PC-9 (cell line): Measurements from ENCODE around the gene AVEN. TPM values are rescaled to one million over a fixed set of nuclear protein-coding genes. Genes with fewer than 3 reads are reported as not detected.

Source experiments
- BruUV-seq: library from RNA; stranded (reverse); fragments of 400-500 nt; replicated peaks from 2 replicates; lab custom pipeline; 2021; lab: Mats Ljungman, UMichigan
- CTCF ChIA-PET: fragments of 300-600 bp; sonication (Branson Sonifier 250); formaldehyde crosslinking; loops from one replicate; lab custom pipeline; 2022; ENCODE audit warnings: antibody characterized with exemption; lab: Charles Lee
- POLR2A ChIA-PET: fragments of 300-600 bp; sonication (Branson Sonifier 250); formaldehyde crosslinking; loops from one replicate; lab custom pipeline; 2022; ENCODE audit warnings: antibody characterized with exemption; ENCODE audit not compliant: unreplicated experiment; lab: Charles Lee
- DNase-seq, 2 experiments: peaks; one replicate each; pipeline versions ENCODE4 v3.0.0 to v3.0.0-alpha.2; 2015 to 2022; ENCODE audit warnings: mixed read lengths in 1 of 2
- H2AFZ ChIP-seq: fragments of 200-600 bp; sonication (generic); 2 replicates; pipeline ENCODE4 v1.8.1; 2017; ENCODE audit warnings: antibody characterized with exemption
- H3F3A ChIP-seq: fragments of 200-600 bp; sonication (generic); 2 replicates; pipeline ENCODE4 v1.8.1; 2017; ENCODE audit warnings: antibody characterized with exemption, mild to moderate bottlenecking, low read depth; ENCODE audit not compliant: insufficient read depth
- H3K27ac ChIP-seq: fragments of 200-600 bp; sonication (generic); 2 replicates; pipeline ENCODE4 v1.6.1; 2016; ENCODE audit warnings: mixed run types
- H3K27me3 ChIP-seq: fragments of 200-600 bp; sonication (generic); 2 replicates; pipeline ENCODE4 v1.6.1; 2016; ENCODE audit warnings: low read depth, mixed run types; ENCODE audit not compliant: insufficient read depth
- H3K36me3 ChIP-seq: fragments of 200-600 bp; sonication (generic); 2 replicates; pipeline ENCODE4 v1.6.1; 2016; ENCODE audit warnings: low read depth, mixed run types
- H3K4me1 ChIP-seq: fragments of 200-600 bp; sonication (generic); replicated peaks from 2 replicates; pipeline ENCODE4 v1.6.1; 2016; ENCODE audit warnings: mixed run types; ENCODE audit not compliant: insufficient read depth
- H3K4me2 ChIP-seq: fragments of 200-600 bp; sonication (generic); 2 replicates; pipeline ENCODE4 v1.6.1; 2017; ENCODE audit warnings: mixed run types
- H3K4me3 ChIP-seq: fragments of 200-600 bp; sonication (generic); 2 replicates; pipeline ENCODE4 v1.6.1; 2016; ENCODE audit warnings: mixed run types
- H3K79me2 ChIP-seq: fragments of 200-600 bp; sonication (generic); 2 replicates; pipeline ENCODE4 v1.6.1; 2017; ENCODE audit warnings: low read depth, mixed run types
- H3K9me2 ChIP-seq: fragments of 200-600 bp; sonication (generic); 2 replicates; pipeline ENCODE4 v1.8.1; 2017; ENCODE audit warnings: mild to moderate bottlenecking; ENCODE audit not compliant: insufficient read depth
- H3K9me3 ChIP-seq: fragments of 200-600 bp; sonication (generic); 2 replicates; pipeline ENCODE4 v1.8.1; 2016; ENCODE audit warnings: low read depth; ENCODE audit not compliant: insufficient read depth
- H4K20me1 ChIP-seq: fragments of 200-600 bp; sonication (generic); 2 replicates; pipeline ENCODE4 v1.8.1; 2017; ENCODE audit not compliant: insufficient read depth
- CTCF ChIP-seq: fragments of 200-600 bp; sonication (generic); conservative IDR thresholded peaks from 2 replicates; pipeline ENCODE4 v1.6.1; 2017; ENCODE audit warnings: mixed run types, antibody characterized with exemption, mild to moderate bottlenecking, moderate library complexity
- EZH2 ChIP-seq: fragments of 200-600 bp; sonication (generic); IDR thresholded peaks from 2 replicates; pipeline ENCODE4 v1.8.0; 2017; ENCODE audit warnings: antibody characterized with exemption, low read depth
- intact Hi-C: fragments of 100-400 bp; cut with micrococcal nuclease; formaldehyde crosslinking; loops from one replicate; pipeline ENCODE4 v1.10.0; 2022; ENCODE audit not compliant: unreplicated experiment
- total RNA-seq: library from RNA; stranded (reverse); gene quantifications from 2 replicates; pipeline ENCODE4 v1.2.3, GENCODE V29; 2021

Gene AVEN
- total RNA-seq, 1 experiment from 2014 or later = 8.7 TPM

GRCh38 chr15:33888176-33888575 lies 150.8 kb downstream of the AVEN start:
- POLR2A ChIA-PET = no interaction called here
- Histone ChIP-seq H3K9me3 (no peaks in the 10 kb centered on the region; the same call in 1 of the 2 replicates), H3K27me3 (no peaks in the 10 kb centered on the region)

DNA sequence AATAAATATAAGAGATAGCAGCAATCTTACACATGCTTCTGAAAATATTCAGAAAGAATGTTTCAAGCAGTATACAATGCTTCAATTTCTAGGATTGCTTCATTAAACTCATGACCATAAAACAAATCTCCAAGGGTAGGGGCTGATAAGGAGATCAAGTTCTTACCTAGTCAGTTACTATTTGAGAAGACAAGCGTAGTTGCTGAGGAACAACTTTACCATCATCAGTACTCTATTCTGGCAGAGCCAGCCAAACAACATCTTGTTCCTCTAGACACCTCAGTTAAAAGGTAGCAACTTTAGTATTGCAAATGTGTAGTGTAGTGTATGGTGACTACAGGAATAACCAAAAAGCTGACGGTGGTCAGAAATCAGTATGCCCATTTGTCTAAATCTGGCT lies 156.1 kb downstream of the AVEN start:
- Histone ChIP-seq H3K4me3 (no peak overlapping the region), H3K27me3 (no peaks in the 10 kb centered on the region), H3K36me3 (no peaks in the 10 kb centered on the region), H3K9me2 (no peaks in the 10 kb centered on the region), H3K4me1 (no peaks in the 10 kb centered on the region), H4K20me1 (no peaks in the 10 kb centered on the region), H2AFZ (no peak overlapping the region), H3K27ac (no peak overlapping the region), H3K79me2 (no peaks in the 10 kb centered on the region), H3F3A (no peaks in the 10 kb centered on the region), H3K9me3 (no peaks in the 10 kb centered on the region; the same call in 1 of the 2 replicates), H3K4me2 (no peak overlapping the region)
- no TSS peak for BruUV-seq
- DNase-seq = no peak
- CTCF ChIA-PET = no interaction called here
- TF ChIP-seq CTCF = no peak
- TF ChIP-seq EZH2 = no peak
- intact Hi-C loops = no loop called here
- POLR2A ChIA-PET = no interaction called here

More at GRCh38 chr15:33888176-33888575, 150.8 kb downstream of the AVEN start:
- no peak for TF ChIP-seq EZH2
- no peak for TF ChIP-seq CTCF
- BruUV-seq = no TSS peak
- Histone ChIP-seq H3K4me3 (no peak overlapping the region), H2AFZ (no peak overlapping the region), H3K9me2 (no peaks in the 10 kb centered on the region), H3K36me3 (no peaks in the 10 kb centered on the region), H3K79me2 (no peaks in the 10 kb centered on the region), H3K4me2 (no peak overlapping the region), H4K20me1 (no peaks in the 10 kb centered on the region), H3K4me1 (no peaks in the 10 kb centered on the region), H3F3A (no peaks in the 10 kb centered on the region), H3K27ac (no peak overlapping the region)
- DNase-seq = no peak
- CTCF ChIA-PET = interaction anchor here (0.6 to 1.3 kb wide), 2 partner anchors 43 to 935 kb away, joined by 3 read pairs; no protein-coding TSS in a partner anchor
- intact Hi-C loops = no loop called here

DNA sequence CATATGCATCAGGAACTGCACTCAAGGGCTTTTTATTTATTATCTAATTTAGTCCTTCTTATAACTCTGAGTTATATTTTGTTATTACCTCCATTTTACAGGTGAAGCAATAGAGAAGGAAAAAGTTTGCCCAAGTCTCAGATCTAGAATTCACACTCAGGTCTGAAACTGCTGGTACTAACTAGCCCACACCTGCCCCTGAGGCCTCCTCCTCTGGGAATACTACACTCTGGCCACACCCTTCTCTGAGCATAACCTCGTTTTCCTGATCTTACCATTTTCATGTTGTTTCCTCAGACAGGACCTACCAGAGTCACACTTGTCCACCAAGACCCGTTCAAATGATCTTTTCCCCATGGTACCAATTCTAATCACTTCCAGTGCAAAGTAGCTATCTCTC lies 164.8 kb downstream of the AVEN start:
- ChIA-PET POLR2A (no interaction called here), CTCF (no interaction called here)
- Histone ChIP-seq H3K27ac (no peak overlapping the region), H3K4me3 (no peak overlapping the region), H3K9me2 (no peaks in the 10 kb centered on the region), H3K4me2 (no peak overlapping the region), H2AFZ (no peak overlapping the region), H3K36me3 (no peaks in the 10 kb centered on the region), H3K4me1 (no peaks in the 10 kb centered on the region), H3K79me2 (no peaks in the 10 kb centered on the region), H3K27me3 (no peaks in the 10 kb centered on the region), H3F3A (no peaks in the 10 kb centered on the region), H3K9me3 (no peaks in the 10 kb centered on the region), H4K20me1 (no peaks in the 10 kb centered on the region)
- TF ChIP-seq CTCF = no peak
- no peak for TF ChIP-seq EZH2
- intact Hi-C loops = no loop called here
- DNase-seq = no peak
- BruUV-seq = no TSS peak
